ENCODE measurements around the gene USP17L11. TPM values are rescaled to one million over a fixed set of nuclear protein-coding genes. Genes with fewer than 3 reads are reported as not detected.

USP17L11 gene, protein sequence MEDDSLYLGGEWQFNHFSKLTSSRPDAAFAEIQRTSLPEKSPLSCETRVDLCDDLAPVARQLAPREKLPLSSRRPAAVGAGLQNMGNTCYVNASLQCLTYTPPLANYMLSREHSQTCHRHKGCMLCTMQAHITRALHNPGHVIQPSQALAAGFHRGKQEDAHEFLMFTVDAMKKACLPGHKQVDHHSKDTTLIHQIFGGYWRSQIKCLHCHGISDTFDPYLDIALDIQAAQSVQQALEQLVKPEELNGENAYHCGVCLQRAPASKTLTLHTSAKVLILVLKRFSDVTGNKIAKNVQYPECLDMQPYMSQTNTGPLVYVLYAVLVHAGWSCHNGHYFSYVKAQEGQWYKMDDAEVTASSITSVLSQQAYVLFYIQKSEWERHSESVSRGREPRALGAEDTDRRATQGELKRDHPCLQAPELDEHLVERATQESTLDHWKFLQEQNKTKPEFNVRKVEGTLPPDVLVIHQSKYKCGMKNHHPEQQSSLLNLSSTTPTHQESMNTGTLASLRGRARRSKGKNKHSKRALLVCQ
- not detected in 5 replicates for total RNA-seq (2022; extraction: Qiagen RNA extraction; ENCODE audit: low read depth)

GRCh38 chr4:9215105-9215504, at the start of gene USP17L11:
USP17L11 (plus strand) TSS chr4:9215405; CDS start chr4:9215405, 0 bp downstream.

DNA sequence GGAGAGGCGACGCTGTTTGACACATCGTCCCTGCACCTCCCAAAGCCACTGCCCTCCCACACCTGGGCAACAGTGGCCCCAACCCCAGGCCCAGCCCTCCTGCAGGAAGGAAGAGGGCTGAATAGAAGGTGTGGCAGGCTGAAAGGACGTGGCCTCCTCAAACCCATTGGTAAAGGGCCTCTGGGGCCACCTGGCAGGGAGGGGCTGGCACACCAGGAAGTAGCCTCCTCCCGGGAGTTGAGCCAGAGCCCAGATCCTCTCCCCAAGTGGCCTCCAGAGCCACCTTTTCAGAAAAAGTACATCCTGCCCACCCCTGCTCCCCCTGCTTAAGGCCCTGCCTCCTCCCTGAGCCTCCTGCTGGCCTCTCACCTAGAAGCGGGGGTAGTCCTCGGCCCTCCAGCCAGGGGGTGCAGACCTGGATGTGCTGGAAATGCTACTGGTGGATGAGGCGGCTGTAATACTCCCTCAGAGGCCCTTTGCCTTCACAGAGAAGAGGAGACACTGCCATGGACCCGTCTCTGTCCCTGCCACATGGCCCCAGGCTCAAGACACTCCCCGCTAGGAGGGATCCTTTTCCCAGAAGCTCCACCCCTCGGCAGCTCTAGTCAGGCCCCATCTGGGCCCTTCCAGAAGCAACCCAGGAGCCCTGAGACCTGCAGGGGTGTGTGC, 45.3 kb upstream of the USP17L11 start, which contains the start of gene FAM90A26:
Gene FAM90A26 (plus strand): TSS at position 619 of the 669 bp plus-strand sequence. CDS start 2,764 bp downstream, outside the sequence.

GRCh38 chr4:9210357-9210756, 4.8 kb upstream of the USP17L11 start, which contains the start of gene USP17L10:
USP17L10 (plus strand) TSS chr4:9210657; CDS start chr4:9210657, 0 bp downstream.

DNA sequence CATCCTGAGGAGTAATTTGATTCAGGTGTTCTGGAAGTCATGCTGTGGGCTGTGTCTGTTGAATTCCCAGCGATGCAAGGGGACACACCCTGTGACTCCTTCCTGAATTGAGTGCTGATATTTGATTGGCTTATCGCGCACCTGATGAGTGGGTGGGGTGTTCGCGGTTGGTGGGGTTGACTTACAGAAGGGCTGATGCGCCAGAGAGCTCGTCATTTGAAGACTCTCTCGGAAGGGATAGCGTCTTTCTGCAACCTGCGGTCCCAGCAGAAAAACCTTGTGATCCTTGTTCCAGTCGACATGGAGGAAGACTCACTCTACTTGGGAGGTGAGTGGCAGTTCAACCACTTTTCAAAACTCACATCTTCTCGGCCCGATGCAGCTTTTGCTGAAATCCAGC, 4.6 kb downstream of the USP17L11 start, which contains the start of gene USP17L12:
Gene USP17L12 (plus strand): TSS at position 301 of the 400 bp plus-strand sequence. CDS start 0 bp downstream, at position 301.

GRCh38 chr4:9224596-9224995, 9.4 kb downstream of the USP17L11 start, which contains the start of gene USP17L13:
USP17L13 (plus strand) TSS chr4:9224896; CDS start chr4:9224896, 0 bp downstream.

DNA sequence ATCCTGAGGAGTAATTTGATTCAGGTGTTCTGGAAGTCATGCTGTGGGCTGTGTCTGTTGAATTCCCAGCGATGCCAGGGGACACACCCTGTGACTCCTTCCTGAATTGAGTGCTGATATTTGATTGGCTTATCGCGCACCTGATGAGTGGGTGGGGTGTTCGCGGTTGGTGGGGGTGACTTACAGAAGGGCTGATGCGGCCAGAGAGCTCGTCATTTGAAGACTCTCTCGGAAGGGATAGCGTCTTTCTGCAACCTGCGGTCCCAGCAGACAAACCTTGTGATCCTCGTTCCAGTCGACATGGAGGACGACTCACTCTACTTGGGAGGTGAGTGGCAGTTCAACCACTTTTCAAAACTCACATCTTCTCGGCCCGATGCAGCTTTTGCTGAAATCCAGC, 18.9 kb downstream of the USP17L11 start, which contains the start of gene USP17L15:
Gene USP17L15 (plus strand): TSS at position 301 of the 400 bp plus-strand sequence. CDS start 0 bp downstream, at position 301.

DNA sequence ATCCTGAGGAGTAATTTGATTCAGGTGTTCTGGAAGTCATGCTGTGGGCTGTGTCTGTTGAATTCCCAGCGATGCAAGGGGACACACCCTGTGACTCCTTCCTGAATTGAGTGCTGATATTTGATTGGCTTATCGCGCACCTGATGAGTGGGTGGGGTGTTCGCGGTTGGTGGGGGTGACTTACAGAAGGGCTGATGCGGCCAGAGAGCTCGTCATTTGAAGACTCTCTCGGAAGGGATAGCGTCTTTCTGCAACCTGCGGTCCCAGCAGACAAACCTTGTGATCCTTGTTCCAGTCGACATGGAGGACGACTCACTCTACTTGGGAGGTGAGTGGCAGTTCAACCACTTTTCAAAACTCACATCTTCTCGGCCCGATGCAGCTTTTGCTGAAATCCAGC, 28.4 kb downstream of the USP17L11 start, which contains the start of gene USP17L17:
Gene USP17L17 (plus strand): TSS at position 301 of the 400 bp plus-strand sequence. CDS start 0 bp downstream, at position 301.

GRCh38 chr4:9247953-9248680, 32.9 kb downstream of the USP17L11 start, which contains the start of gene USP17L18:
USP17L18 (plus strand) TSS chr4:9248630; CDS start chr4:9248630, 0 bp downstream.

GRCh38 chr4:9253078-9253477, 37.9 kb downstream of the USP17L11 start, which contains the start of gene USP17L19:
USP17L19 (plus strand) TSS chr4:9253378; CDS start chr4:9253378, 0 bp downstream.

GRCh38 chr4:9257824-9258223, 42.6 kb downstream of the USP17L11 start, which contains the start of gene USP17L20:
USP17L20 (plus strand) TSS chr4:9258124; CDS start chr4:9258124, 0 bp downstream.

DNA sequence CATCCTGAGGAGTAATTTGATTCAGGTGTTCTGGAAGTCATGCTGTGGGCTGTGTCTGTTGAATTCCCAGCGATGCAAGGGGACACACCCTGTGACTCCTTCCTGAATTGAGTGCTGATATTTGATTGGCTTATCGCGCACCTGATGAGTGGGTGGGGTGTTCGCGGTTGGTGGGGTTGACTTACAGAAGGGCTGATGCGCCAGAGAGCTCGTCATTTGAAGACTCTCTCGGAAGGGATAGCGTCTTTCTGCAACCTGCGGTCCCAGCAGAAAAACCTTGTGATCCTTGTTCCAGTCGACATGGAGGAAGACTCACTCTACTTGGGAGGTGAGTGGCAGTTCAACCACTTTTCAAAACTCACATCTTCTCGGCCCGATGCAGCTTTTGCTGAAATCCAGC, 47.4 kb downstream of the USP17L11 start, which contains the start of gene USP17L21:
Gene USP17L21 (plus strand): TSS at position 301 of the 400 bp plus-strand sequence. CDS start 0 bp downstream, at position 301.

Other genes with a start within 250 kb of the USP17L11 start
- not detected in 5 replicates for gene FAM90A26, start 45.0 kb upstream of the USP17L11 start, total RNA-seq (2022; extraction: Qiagen RNA extraction; ENCODE audit: low read depth)
- gene USP17L10, start 4.7 kb upstream of the USP17L11 start, total RNA-seq (2022; extraction: Qiagen RNA extraction; ENCODE audit: low read depth), result not detected in 5 replicates
- not detected in 5 replicates for gene USP17L12, start 4.7 kb downstream of the USP17L11 start, total RNA-seq (2022; extraction: Qiagen RNA extraction; ENCODE audit: low read depth)
- gene USP17L13, start 9.5 kb downstream of the USP17L11 start, total RNA-seq (2022; extraction: Qiagen RNA extraction; ENCODE audit: low read depth), result not detected in 5 replicates
- not detected in 5 replicates for gene USP17L15, start 19.0 kb downstream of the USP17L11 start, total RNA-seq (2022; extraction: Qiagen RNA extraction; ENCODE audit: low read depth)
- not detected in 5 replicates for gene USP17L17, start 28.5 kb downstream of the USP17L11 start, total RNA-seq (2022; extraction: Qiagen RNA extraction; ENCODE audit: low read depth)
- gene USP17L18, start 33.2 kb downstream of the USP17L11 start, total RNA-seq (2022; extraction: Qiagen RNA extraction; ENCODE audit: low read depth), result not detected in 5 replicates
- not detected in 5 replicates for gene USP17L19, start 38.0 kb downstream of the USP17L11 start, total RNA-seq (2022; extraction: Qiagen RNA extraction; ENCODE audit: low read depth)
- gene USP17L20, start 42.7 kb downstream of the USP17L11 start, total RNA-seq (2022; extraction: Qiagen RNA extraction; ENCODE audit: low read depth), result not detected in 5 replicates
- gene USP17L21, start 47.5 kb downstream of the USP17L11 start, total RNA-seq (2022; extraction: Qiagen RNA extraction; ENCODE audit: low read depth), result not detected in 5 replicates
- gene USP17L22, start 52.2 kb downstream of the USP17L11 start, total RNA-seq (2022; extraction: Qiagen RNA extraction; ENCODE audit: low read depth), result not detected in 5 replicates
- gene USP17L24, start 109.8 kb downstream of the USP17L11 start, total RNA-seq (2022; extraction: Qiagen RNA extraction; ENCODE audit: low read depth), result not detected in 5 replicates
- not detected in 5 replicates for gene USP17L25, start 114.5 kb downstream of the USP17L11 start, total RNA-seq (2022; extraction: Qiagen RNA extraction; ENCODE audit: low read depth)
- not detected in 5 replicates for gene USP17L26, start 119.3 kb downstream of the USP17L11 start, total RNA-seq (2022; extraction: Qiagen RNA extraction; ENCODE audit: low read depth)
- gene USP17L5, start 124.0 kb downstream of the USP17L11 start, total RNA-seq (2022; extraction: Qiagen RNA extraction; ENCODE audit: low read depth), result not detected in 5 replicates
- gene USP17L27, start 128.7 kb downstream of the USP17L11 start, total RNA-seq (2022; extraction: Qiagen RNA extraction; ENCODE audit: low read depth), result not detected in 5 replicates
- not detected in 5 replicates for gene USP17L28, start 133.5 kb downstream of the USP17L11 start, total RNA-seq (2022; extraction: Qiagen RNA extraction; ENCODE audit: low read depth)
- not detected in 5 replicates for gene USP17L29, start 138.2 kb downstream of the USP17L11 start, total RNA-seq (2022; extraction: Qiagen RNA extraction; ENCODE audit: low read depth)
- not detected in 5 replicates for gene USP17L30, start 147.7 kb downstream of the USP17L11 start, total RNA-seq (2022; extraction: Qiagen RNA extraction; ENCODE audit: low read depth)
- not detected in 5 replicates for gene DEFB131A, start 229.0 kb downstream of the USP17L11 start, total RNA-seq (2022; extraction: Qiagen RNA extraction; ENCODE audit: low read depth)

Data from A549 treated with CpdA at 1 μM for 4 hours (cell line).